ENCODE data around the gene DUOXA1.
"Not testable (repeated sequence)": the region's sequence is repeated elsewhere in the genome, so short reads cannot be mapped to it uniquely, and the experiment has no call there.

Gene DUOXA1

DNA sequence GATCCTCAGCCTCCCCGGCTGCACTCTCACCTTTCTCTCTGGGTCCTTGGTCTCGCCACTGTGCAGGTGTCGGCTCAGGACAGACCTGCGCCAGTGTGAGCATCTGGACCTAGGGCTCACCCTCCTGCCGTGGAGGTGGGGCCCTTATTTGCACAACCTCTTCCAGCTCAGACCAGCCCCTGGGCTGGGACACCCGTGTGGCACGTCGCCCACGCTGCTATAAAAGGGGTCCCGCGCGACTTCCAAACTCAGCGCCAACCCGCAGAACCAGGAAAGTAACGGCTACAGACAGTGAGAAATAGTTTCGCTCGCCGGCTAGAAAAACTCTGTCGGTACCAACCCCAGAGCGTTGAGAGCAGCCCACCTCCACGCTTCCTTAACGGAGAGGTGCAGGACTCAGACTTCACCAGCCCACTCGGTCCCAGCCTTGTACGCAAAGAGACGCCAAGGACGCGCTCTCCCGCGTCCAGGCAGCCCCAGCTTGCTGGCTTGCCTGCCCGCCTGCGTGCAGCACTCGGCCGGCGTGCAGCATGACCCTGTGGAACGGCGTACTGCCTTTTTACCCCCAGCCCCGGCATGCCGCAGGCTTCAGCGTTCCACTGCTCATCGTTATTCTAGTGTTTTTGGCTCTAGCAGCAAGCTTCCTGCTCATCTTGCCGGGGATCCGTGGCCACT is 15.5 kb downstream of the DUOXA1 start, which contains the start of the genes DUOX2 and DUOXA2:
Gene DUOX2, minus strand, starts transcription at position 97 of the 675 bp plus-strand sequence. CDS start 761 bp downstream, outside the sequence.
Gene DUOXA2, plus strand, starts transcription at position 251 of the 675 bp plus-strand sequence. Its CDS starts 280 bp downstream, at position 531.
- DNase-seq (ENCODE audit: low read depth in 3 of 3), result no peak

DNA sequence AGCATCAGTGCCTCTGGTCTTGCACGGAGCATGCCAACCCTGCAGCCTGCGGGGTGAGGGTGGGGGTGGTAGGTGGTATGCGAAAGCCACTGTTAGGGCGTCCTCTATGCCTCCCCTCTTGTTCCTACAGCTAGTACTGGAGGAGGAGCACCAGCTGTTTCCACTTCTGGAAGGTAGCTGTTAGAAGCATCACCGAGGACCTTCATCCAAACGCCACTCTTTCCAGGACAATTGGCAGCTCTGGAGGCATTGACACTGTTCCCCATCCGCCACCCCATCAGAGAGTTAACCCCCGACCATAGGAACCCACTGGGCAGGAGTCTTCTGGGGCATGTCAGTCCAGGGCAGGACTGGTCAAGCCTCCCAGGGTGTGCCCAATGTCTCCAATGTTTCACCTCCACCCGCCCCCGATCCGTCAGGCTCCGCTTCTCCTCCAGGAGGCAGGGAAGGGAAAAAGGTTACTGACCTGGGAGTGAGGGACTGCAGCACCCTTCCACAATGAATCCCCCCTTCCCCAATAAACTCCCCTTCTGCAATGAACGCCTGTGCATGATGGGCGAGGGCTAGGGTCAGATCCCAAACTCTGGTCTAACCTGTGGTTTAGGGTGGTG is 16.2 kb downstream of the DUOXA1 start:
- DNase-seq (ENCODE audit: low read depth in 3 of 3), result no peak

DNA sequence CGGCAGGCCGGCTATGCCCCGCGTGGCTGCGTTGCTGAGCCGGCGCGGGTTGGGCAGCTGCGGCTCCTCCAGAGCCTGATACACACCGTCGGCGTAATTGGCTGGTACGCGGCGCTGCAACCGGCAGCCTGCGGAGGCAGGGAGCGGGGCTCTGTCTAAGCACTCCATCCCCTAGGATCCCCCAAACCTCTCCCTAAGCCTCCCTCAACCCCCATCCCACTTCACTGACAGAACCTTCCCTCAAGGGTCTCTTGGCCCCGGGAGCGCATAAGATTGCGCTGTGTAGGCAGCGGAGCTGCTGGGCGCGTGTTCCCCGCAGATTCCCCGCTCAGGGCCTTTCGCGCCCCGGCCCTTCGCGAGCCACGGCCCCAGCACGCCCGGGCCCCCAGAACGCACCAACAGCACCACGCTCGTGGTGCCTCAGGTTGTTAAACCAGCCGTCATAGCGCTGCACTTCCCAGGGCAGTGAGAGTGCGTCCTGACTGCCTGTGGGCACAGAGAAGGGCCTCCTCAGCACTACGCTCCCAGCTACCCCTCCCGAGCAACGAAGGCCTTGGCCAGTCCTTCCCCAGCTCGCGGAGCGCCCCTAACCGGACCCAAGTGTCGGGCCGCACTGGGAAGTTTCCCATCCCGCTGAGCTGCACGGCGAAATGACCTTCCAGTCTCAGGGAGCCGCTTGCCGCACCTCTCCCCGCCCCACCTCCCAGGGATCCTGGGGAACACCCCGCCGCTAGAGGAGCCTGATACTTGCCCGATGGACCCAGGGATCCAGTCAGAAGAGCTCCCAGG is 16.9 kb downstream of the DUOXA1 start:
- no peak for DNase-seq (ENCODE audit: low read depth in 3 of 3)

DNA sequence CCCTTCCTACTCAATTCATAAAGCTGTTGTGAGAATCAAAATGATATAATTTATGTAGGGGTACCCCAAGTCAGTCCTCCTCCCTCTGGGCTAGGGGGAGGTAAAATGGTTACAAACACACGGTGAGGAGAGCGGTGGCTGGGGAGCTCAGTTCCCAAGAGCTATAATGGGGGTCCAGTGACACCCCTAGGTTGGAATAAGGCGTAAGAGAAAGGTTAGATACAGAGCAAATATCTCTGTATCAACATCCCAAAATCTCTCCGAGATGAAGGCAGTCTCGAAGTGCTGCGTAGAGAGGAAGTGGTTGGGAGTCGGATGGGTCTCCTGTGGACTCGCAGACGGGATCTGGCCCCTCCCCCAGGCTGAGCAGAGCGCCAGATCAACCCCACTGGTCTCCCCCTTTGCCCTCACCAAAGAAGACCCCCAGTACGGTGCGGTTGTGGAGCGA is 17.5 kb downstream of the DUOXA1 start:
- no peak for DNase-seq (ENCODE audit: low read depth in 3 of 3)

DNA sequence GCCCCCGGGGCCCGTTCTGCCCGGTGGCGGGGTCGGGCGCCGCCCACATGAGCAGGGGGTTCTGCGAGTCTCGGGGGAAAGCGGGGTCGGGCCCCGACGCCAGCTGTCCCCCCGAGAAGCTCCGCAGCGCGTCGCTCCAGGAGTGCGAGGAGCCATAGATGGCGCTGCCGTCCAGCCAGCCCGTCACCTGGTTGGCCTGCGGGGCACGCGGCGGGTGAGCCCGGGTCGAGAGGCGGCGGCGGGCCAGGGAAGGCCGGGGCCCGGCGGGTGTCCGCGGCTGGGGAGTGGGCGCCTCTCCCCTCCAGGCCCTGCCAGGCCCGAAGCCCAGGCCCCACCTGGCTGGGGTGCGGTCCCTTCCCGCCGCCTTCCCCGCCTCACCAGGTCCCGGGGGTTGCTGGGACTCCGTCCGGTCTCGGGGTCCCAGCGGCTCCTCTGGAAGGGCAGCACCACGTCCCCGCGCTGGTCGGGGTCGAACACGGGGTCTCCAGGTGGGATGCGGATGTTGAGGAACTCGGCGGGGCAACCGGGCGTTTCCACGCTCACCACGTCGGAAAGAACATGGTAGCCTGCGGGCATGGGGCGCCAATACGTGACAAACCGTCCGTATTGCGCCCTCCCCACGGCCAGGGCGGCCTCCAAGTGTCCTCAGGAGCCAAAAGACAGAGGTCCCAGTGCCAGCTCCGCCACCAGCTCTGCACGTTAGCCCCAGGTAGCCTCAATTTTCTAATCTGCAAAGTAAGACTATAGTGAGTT is 18.1 kb downstream of the DUOXA1 start:
- DNase-seq (ENCODE audit: low read depth in 3 of 3), result no peak

DNA sequence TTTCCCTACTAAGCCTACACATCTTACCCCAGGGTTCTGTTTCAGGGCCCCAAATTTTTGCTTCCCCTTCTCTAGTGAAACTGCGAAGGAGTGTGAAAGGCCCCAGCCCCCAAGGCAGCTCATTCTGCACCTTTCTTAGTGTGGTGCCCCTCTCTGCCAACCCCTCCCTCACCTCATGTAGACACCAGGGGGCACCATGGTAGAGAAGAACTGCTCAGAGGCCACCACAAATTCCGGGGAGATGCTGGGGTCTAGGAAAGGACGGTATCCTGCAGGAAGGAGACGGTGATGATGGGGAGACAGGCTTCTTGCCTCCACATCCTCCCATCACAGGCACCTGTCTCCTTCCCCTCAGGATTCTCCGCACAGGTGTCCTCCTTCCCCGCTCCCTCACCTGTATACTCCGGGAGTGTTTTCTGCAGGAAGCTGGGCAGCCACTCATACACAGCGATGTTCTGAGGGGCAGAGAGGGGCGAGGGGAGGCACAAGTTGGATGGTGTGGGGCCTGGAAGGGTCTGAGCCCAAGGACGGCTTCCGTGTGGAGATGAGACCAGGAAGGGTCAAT is 19.3 kb downstream of the DUOXA1 start:
- no peak for DNase-seq (ENCODE audit: low read depth in 3 of 3)

DNA sequence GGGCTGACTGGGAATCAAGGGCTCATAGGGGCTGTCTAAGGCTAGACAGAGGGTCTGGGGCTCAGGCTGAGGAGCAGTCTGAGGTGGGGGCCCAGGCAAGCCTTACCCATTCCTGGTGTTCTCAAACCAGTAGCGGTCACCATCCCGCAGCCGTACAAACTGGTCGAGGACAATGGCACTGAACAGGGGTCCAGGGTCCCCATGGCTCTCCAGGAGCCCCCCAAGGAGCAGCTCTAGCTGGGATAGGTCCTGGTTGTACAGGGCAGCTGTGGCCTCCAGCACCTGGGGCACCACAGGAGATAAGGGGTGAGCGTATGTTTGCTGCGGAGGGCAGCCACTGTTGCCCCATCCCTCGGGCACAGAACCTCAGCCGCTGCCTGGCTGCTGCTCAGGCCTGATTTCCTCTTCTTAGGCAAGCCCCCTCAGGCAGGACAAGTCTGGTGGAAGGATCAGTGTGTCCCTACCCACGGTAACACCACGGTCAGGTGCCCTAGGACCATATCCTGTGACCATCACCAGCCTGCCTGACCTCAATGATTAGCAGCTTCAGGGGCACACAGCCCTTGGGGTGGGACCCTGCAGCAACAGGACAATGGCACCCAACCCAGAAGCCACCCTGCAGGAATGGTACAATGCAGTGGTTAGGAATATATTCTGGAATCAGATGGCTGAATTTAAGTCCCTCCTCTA is 21.6 kb downstream of the DUOXA1 start:
- no peak for DNase-seq (ENCODE audit: low read depth in 3 of 3)

DNA sequence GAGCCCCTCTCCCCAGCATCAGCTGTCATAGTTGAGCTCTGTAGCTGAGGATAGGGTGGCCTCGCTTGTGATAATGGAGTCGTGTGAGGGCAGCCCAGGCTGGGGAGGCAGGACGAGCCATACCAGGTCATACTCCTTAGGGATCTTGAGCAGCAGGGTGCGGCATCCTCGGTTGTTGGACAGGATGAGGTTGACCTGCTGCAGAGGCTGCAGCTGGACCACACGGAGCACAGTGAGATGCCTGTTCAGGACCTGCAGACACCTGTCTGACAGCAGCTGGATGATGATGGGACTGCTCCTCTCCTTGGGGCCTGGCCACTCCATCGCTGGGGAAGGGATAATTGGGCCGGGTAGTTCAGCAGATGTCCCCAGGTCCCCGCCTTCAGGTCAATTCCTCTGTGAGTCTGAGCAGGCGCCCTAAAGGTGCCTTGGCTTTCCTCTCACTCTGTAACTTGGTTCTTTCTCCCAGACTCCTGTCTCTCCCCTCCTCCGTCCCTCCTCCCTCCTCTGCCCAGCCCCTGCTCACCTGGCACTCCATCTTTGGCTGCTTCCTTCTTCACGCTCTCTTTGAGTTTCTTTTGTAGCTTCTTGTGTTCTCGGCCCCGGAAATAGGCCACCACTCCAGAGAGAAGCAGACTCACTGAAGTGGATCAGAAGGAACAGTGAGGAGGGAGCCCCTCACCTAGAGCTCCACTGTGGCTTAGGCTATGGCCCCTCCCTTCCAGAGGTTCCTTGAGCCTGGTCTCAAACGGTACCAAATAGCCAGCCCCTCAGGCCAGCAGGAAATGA is 23.5 kb downstream of the DUOXA1 start:
- no peak for DNase-seq (ENCODE audit: low read depth in 3 of 3)

DNA sequence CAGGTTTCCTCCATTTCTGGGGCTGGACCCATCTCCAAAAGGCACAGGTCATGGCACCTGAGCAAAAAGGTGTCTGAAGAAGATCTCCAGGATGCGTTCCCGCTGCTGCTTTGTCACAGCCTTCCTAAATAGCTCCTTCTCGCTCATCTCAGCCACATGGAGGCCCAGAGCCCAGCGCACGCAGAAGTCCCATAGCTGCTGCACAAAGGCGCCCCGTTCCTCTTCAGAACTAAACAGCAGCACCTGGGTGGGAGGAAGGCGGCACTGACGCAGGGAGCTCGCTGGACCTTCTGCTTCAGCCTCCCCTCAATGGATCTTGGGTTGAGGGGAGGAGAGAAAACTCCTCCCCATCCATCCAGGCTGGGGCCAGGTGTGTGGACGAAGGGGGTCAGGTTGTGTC is 24.1 kb downstream of the DUOXA1 start:
- DNase-seq (ENCODE audit: low read depth in 3 of 3), result no peak

DNA sequence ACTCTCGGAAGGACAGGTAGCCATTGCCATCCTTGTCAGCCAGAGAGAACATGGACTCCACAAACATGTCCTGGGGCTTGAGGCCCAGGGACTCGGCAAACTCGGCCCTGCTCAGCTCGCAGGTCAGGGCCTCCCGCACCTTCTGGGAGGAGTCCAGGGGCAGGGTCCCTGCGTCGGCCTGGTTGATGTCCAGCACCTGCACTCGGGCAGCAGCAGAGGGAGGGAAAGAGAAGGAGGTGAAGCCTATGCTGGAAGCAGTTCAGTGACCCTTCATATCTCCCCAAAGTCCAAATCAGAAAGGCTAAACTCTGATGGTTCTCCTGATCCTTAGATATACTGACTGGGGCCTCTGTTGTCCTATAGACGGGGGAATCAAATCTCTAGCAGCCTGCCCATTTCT is 25.5 kb downstream of the DUOXA1 start:
- not testable (repeated sequence) for DNase-seq (ENCODE audit: low read depth in 3 of 3)

DNA sequence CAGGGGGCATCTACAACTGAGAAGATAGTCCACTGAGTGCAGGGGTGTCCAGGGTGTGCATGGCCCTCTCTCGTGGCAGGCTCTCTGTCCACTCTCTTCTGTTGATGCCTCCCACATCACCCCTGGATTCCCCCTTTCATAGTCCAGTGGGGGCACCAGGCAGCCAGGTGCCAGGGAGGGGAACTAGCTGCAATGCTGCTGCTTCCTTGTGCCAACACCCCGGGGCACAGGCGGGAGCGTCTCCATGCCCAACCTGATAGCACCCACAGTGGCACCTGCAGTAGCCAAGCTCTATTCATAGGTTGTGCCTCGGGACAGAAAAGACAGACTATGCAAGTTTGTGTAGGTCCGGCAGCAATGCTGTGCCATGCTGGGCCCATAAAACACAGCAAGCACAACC is 27.5 kb downstream of the DUOXA1 start:
- DNase-seq (ENCODE audit: low read depth in 3 of 3), result no peak

DNA sequence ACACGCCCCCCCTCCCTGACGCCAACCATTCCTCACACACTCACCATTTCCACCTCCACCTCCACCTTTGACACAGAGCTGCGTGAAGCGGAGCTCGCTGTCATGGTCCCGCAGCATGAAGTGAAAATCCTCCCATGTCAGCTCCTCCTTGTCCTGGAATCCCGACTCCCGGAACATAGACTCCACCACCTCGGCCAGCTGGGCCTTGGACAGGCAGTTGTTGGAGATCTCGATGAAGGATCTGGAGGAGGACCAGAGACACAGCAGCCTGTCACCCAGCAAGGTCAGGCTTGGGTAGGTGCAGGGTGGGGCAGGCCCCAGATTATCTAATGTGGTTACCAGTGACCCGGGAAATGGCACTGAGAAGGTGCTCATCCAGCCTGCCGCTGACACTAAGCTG is 27.9 kb downstream of the DUOXA1 start:
- no peak for DNase-seq (ENCODE audit: low read depth in 3 of 3)

DNA sequence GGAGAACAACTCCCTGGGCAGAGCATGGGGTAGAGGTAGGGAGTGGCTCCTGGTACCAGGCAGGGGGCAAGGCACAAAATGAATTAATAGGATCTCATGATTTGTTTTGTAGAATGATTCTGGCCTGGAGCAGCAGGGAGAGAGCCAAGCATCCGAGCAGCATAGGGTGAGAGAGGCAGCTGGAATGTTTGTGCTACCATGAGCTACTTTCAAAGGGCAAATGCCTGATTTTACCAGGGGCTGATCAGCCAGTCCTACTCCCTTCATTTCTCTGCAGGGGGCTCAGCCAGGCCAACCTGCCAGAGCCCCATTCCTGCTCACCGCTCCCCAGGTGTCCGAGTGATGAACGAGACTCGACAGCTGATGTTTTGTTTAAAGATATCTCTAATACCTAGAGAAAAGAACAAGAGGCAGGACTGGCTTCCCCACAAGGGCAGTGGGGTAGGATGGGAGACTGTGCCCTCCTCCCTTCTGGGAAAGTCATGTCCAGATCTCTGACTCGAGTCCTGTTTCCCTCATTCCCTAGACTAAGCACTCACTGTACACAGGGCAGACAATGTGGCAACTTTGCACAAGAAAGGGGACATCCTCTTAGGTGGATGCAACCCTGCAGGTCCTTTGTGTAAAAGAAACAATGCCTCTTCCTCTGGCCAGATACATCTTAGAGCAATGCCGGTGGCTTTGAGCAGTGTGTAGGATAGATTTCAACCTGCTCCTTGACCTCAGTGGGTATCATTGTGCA is 28.6 kb downstream of the DUOXA1 start:
- no peak for DNase-seq (ENCODE audit: low read depth in 3 of 3)

DNA sequence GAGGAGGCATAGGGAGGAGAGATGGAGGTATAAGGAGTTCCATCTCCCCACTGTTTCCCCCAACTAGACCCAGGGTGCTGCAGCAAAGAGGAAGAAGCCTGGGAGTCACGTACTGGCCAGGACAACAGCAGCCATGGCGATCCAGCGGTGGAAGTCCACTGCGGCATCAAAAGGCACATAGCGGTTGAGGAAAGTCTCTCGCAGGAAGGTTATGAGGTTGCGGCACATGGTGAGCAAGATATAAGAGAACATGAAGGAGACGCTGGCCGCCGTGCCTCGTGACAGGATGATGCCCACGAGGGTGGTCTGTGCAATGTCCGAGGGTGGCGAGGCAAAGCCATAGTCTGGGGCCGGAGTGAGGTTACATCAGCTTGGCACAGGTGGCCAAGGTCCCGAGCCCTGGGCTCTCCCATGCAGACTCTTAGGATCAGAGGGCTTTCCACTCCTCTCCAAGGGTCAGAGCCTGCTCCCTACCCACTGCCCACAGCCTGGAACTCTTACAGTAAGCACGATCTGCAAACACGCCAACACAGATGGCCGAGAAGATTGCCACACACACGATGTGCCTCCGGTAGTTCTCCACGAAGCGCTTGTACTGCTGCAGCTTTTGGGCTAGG is 30.0 kb downstream of the DUOXA1 start:
- no peak for DNase-seq (ENCODE audit: low read depth in 3 of 3)

DNA sequence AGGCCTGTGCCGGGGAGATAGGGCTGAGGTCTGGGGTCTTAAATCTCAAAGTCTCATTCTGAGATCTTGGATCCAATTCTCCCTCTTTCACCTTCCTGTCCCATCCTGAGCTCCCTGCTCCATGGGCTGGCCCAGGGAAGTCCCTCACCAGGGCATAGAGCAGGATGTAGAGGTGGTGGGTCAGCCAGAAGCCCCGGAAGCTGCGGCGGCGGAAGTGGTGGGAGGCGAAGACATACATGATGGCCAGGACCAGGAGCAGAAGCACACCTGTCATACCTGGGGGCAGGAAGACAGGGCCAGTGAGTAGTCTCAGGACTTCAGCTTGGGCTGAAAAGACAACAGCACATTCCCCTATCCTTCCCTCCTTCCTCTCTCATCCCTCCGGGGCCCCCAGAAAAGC is 32.2 kb downstream of the DUOXA1 start:
- DNase-seq (ENCODE audit: low read depth in 3 of 3), result no peak

DNA sequence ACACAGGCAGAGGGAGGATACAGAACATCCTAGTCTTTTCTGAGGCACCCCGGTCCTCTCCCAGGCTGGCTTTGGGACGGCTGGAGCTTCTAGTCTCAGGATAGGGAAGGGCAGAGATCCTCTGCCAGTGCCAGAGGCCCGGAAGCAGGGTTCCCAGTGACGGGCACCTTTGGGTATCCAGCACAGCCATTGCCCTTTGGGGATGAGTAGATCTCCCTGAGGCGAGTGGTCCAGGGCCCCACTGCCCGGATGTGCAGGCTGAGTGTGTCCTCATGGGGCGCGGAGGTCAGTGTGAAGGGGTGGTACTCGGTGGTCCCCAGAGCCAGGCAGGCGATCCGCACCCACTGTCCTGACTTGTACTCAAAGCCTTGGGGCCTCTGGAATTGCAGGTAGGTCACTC is 34.0 kb downstream of the DUOXA1 start:
- DNase-seq (ENCODE audit: low read depth in 3 of 3), result no peak

DNA sequence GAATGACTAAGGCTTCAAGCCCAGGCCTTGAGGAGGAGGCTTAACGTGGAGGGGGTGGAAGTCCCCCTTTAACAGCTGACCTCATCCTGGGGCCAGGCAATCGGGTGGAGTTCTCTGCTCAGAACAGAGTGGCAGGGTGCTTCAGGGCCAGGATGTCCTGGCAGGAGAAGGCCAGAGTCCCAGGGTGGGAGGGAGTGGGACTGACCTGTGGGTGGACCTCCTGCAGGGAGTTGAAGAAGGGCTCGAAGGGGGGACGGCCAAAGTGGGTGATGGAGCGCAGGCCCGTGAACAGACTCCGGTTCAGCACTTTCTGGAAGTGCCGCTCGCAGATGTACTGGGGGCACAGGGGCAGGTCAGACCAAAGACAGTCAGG is 35.3 kb downstream of the DUOXA1 start:
- no peak for DNase-seq (ENCODE audit: low read depth in 3 of 3)

DNA sequence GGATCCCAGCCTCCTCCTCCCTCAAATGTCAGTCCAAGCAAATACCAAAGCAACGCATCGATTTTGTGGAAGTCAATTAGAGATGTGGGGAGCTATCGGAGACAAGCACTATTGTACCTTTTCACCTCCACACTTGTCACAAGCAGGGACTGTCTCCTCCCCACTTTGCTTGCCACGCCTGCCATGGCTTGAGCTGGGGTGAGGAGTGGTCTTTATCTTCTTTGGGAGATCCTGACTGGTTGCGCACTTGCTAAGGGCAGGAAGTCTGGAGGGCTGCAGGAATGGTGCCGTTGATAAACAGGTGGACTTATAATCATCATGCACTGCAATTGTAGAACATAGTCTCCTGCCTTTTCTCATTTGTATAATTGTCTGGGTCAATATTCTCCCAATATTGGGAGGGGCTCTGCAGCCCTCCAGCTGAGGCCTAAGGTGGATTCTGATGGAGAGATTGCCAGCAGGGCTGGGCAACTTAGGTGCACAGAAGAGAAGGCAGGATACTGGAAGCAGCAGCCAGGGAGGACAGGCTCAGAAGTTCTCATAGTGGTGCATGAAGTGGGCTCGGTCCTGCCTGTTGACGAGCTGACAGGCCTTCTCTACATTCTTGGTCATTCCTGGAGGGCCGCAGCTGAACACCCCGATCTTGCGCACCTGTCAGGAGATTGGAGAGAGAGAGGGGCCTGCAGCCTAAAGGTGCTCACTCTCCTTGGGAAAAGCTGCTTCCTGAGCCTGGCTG is 35.9 kb downstream of the DUOXA1 start:
- DNase-seq (ENCODE audit: low read depth in 3 of 3), result no peak
